ENCODE measurements around the gene SLCO3A1. TPM values are rescaled to one million over a fixed set of nuclear protein-coding genes. Genes with fewer than 3 reads are reported as not detected.

SLCO3A1 gene
- total and polyA plus RNA-seq, 8 donors: 2.4 to 38.8 (median 7.7) TPM

GRCh38 chr15:92112711-92113110 is 259.2 kb downstream of the SLCO3A1 start:
- no peaks in the 10 kb centered on the region for H3K9me3 ChIP-seq
- H3K36me3 ChIP-seq: peaks cover 0 to 5% (median 0%) of the 10 kb centered on the region in 4 donors
- H3K4me1 ChIP-seq: peaks cover 0 to 14% (median 10%) of the 10 kb centered on the region in 4 donors
- H3K27ac ChIP-seq: no peak overlapping the region
- TF ChIP-seq CTCF (IDR thresholded peaks at IDR 0.05) (no peak), POLR2A (IDR thresholded peaks at IDR 0.05) (no peak), POLR2AphosphoS5 (IDR thresholded peaks at IDR 0.05) (no peak), EP300 (IDR thresholded peaks at IDR 0.05) (no peak)
- intact Hi-C loops (cut with DNase I; ENCODE audit: low total_unique reads): no loop called here
- WGBS, 5 donors: 75 to 94% (median 89%) methylated on average over 3 of the region's 3 CpGs
- no peaks in the 10 kb centered on the region for H3K27me3 ChIP-seq
- H3K4me3 ChIP-seq: no peak overlapping the region
- no peak for DNase-seq

- H3K27ac ChIP-seq: no peak overlapping the region
- no peak for DNase-seq
- intact Hi-C loops (cut with DNase I; ENCODE audit: low total_unique reads): no loop called here
- H3K36me3 ChIP-seq: peaks cover 0 to 5% (median 0%) of the 10 kb centered on the region in 4 donors
- H3K4me3 ChIP-seq: no peak overlapping the region
- no peaks in the 10 kb centered on the region for H3K27me3 ChIP-seq
- H3K9me3 ChIP-seq: no peaks in the 10 kb centered on the region
- 68 to 100% (median 84%) methylated on average over 1 to 3 of the region's 3 CpGs for WGBS, 5 donors
- TF ChIP-seq POLR2A (IDR thresholded peaks at IDR 0.05) (no peak), POLR2AphosphoS5 (IDR thresholded peaks at IDR 0.05) (no peak), EP300 (IDR thresholded peaks at IDR 0.05) (no peak), CTCF (IDR thresholded peaks at IDR 0.05) (no peak)
- peaks cover 0 to 21% (median 13%) of the 10 kb centered on the region in 4 donors for H3K4me1 ChIP-seq
Measured at GRCh38 chr15:92113832-92114231, 260.3 kb downstream of the SLCO3A1 start.

- H3K4me1 ChIP-seq: peaks cover 0 to 21% (median 13%) of the 10 kb centered on the region in 4 donors
- no peak for DNase-seq
- no peaks in the 10 kb centered on the region for H3K27me3 ChIP-seq
- H3K36me3 ChIP-seq: peaks cover 0 to 10% (median 5%) of the 10 kb centered on the region in 4 donors
- H3K27ac ChIP-seq: no peak overlapping the region
- no peaks in the 10 kb centered on the region for H3K9me3 ChIP-seq
- H3K4me3 ChIP-seq: no peak overlapping the region
- TF ChIP-seq CTCF (IDR thresholded peaks at IDR 0.05) (no peak), POLR2AphosphoS5 (IDR thresholded peaks at IDR 0.05) (no peak), POLR2A (IDR thresholded peaks at IDR 0.05) (no peak), EP300 (IDR thresholded peaks at IDR 0.05) (no peak)
- intact Hi-C loops (cut with DNase I; ENCODE audit: low total_unique reads): no loop called here
- WGBS, 5 donors: 76 to 100% (median 86%) methylated on average over 1 of the region's 1 CpG
Measured at GRCh38 chr15:92115834-92116233, 262.3 kb downstream of the SLCO3A1 start.

- Histone ChIP-seq H3K9me3 (no peaks in the 10 kb centered on the region), H3K36me3 (peaks cover 0 to 15% (median 10%) of the 10 kb centered on the region in 4 donors), H3K27me3 (no peaks in the 10 kb centered on the region), H3K27ac (no peak overlapping the region), H3K4me3 (no peak overlapping the region), H3K4me1 (peaks cover 0 to 21% (median 13%) of the 10 kb centered on the region in 4 donors)
- DNase-seq: no peak
- 88 to 94% (median 93%) methylated on average over 5 of the region's 5 CpGs for WGBS, 5 donors
- TF ChIP-seq EP300 (IDR thresholded peaks at IDR 0.05) (no peak), POLR2A (IDR thresholded peaks at IDR 0.05) (no peak)
- intact Hi-C loops (cut with DNase I; ENCODE audit: low total_unique reads): no loop called here
Measured at GRCh38 chr15:92116330-92116729, 262.8 kb downstream of the SLCO3A1 start.

GRCh38 chr15:92117261-92117731 is 263.8 kb downstream of the SLCO3A1 start:
- H3K27me3 ChIP-seq: no peaks in the 10 kb centered on the region
- H3K36me3 ChIP-seq: peaks cover 0 to 25% (median 19%) of the 10 kb centered on the region in 4 donors
- no peak for TF ChIP-seq EP300 (IDR thresholded peaks at IDR 0.05)
- no peak for TF ChIP-seq POLR2A (IDR thresholded peaks at IDR 0.05)
- no peak for TF ChIP-seq CTCF (IDR thresholded peaks at IDR 0.05)
- TF ChIP-seq POLR2AphosphoS5 (IDR thresholded peaks at IDR 0.05): no peak
- H3K4me3 ChIP-seq: no peak overlapping the region
- peaks cover 0 to 21% (median 13%) of the 10 kb centered on the region in 4 donors for H3K4me1 ChIP-seq
- H3K27ac ChIP-seq: no peak overlapping the region
- WGBS, 5 donors: 25 to 49% (median 28%) methylated on average over 11 of the region's 11 CpGs
- no peaks in the 10 kb centered on the region for H3K9me3 ChIP-seq
- DNase-seq: peak in 1 of 2 donors; percentile 33
- intact Hi-C loops (cut with DNase I; ENCODE audit: low total_unique reads): no loop called here
